Liver (tissue), 9 donors: ENCODE results near the gene PRODH. TPM values are rescaled to one million over a fixed set of nuclear protein-coding genes. Genes with fewer than 3 reads are reported as not detected.

Experiments used
- DNase-seq: peaks from one replicate; pipeline ENCODE4 v3.0.0-alpha.2; 2017; ENCODE audit warnings: low spot score
- H3K27ac ChIP-seq, 2 donors: one replicate each; pipeline ENCODE4 v1.7.0; 2013; ENCODE audit warnings: inconsistent platforms in 2 of 2, low read length in 2 of 2, control low read depth in 1 of 2, low read depth in 1 of 2, mild to moderate bottlenecking in 1 of 2
- H3K27me3 ChIP-seq, 4 donors: one replicate each; pipeline versions ENCODE4 v1.6.1 to v1.7.0; 2013; ENCODE audit warnings: low read length in 3 of 4, inconsistent platforms in 1 of 4, mild to moderate bottlenecking in 1 of 4, moderate library complexity in 1 of 4; ENCODE audit not compliant: control insufficient read depth in 4 of 4, insufficient read depth in 4 of 4
- H3K36me3 ChIP-seq, 4 donors: one replicate each; pipeline versions ENCODE4 v1.6.1 to v1.7.0; 2013; ENCODE audit warnings: low read length in 3 of 4, mild to moderate bottlenecking in 3 of 4, low read depth in 1 of 4, moderate library complexity in 1 of 4; ENCODE audit not compliant: control insufficient read depth in 4 of 4, insufficient read depth in 3 of 4
- H3K4me1 ChIP-seq, 4 donors: one replicate each; pipeline versions ENCODE4 v1.6.1 to v1.7.0; 2013; ENCODE audit warnings: low read length in 3 of 4, mild to moderate bottlenecking in 3 of 4, moderate library complexity in 1 of 4; ENCODE audit not compliant: control insufficient read depth in 4 of 4, insufficient read depth in 4 of 4
- H3K4me3 ChIP-seq, 3 donors: one replicate each; pipeline versions ENCODE4 v1.6.1 to v1.7.0; 2013; ENCODE audit warnings: low read length in 3 of 3, control low read depth in 1 of 3, low read depth in 1 of 3, mild to moderate bottlenecking in 1 of 3
- H3K9ac ChIP-seq, 2 donors: one replicate each; pipeline ENCODE4 v1.7.0; 2013; ENCODE audit warnings: low read length in 2 of 2, mild to moderate bottlenecking in 2 of 2, moderate library complexity in 2 of 2, control low read depth in 1 of 2, low read depth in 1 of 2
- H3K9me3 ChIP-seq, 4 donors: one replicate each; pipeline versions ENCODE4 v1.6.1 to v1.7.0; 2013; ENCODE audit warnings: low read length in 3 of 4; ENCODE audit not compliant: control insufficient read depth in 4 of 4
- ATF3 ChIP-seq: IDR thresholded peaks from 2 replicates; pipeline ENCODE4 v1.6.1; 2016; ENCODE audit warnings: antibody characterized with exemption
- CTCF ChIP-seq: fragments of 150-350 bp; IDR thresholded peaks from 2 replicates; pipeline ENCODE4 v1.5.1; 2017; ENCODE audit warnings: improper control_type of control experiment, low read depth, low read length; ENCODE audit not compliant: missing input control
- EGR1 ChIP-seq, 2 donors: IDR thresholded peaks; 2 replicates each; pipeline ENCODE4 v1.6.1; 2016 to 2018; ENCODE audit warnings: antibody characterized with exemption in 2 of 2, low read depth in 2 of 2
- FOXA1 ChIP-seq: IDR thresholded peaks from 2 replicates; pipeline ENCODE4 v1.6.1; 2016; ENCODE audit warnings: antibody characterized with exemption
- FOXA2 ChIP-seq: IDR thresholded peaks from 2 replicates; pipeline ENCODE4 v1.6.1; 2016; ENCODE audit warnings: antibody characterized with exemption
- GABPA ChIP-seq, 2 donors: IDR thresholded peaks in 1 of 2; conservative IDR thresholded peaks in 1 of 2; 2 replicates each; pipeline ENCODE4 v1.6.1; 2016; ENCODE audit warnings: antibody characterized with exemption in 2 of 2, mild to moderate bottlenecking in 1 of 2, moderate library complexity in 1 of 2
- HNF4A ChIP-seq, 2 donors: conservative IDR thresholded peaks; 2 replicates each; pipeline ENCODE4 v1.6.1; 2016; ENCODE audit warnings: antibody characterized with exemption in 2 of 2, mild to moderate bottlenecking in 2 of 2
- HNF4G ChIP-seq: IDR thresholded peaks from 2 replicates; pipeline ENCODE4 v1.6.1; 2016; ENCODE audit warnings: antibody characterized with exemption
- JUND ChIP-seq, 2 donors: IDR thresholded peaks; 2 replicates each; pipeline ENCODE4 v1.6.1; 2016; ENCODE audit warnings: antibody characterized with exemption in 2 of 2
- MAX ChIP-seq: IDR thresholded peaks from 2 replicates; pipeline ENCODE4 v1.6.1; 2016; ENCODE audit warnings: antibody characterized with exemption
- NR2F2 ChIP-seq: IDR thresholded peaks from 2 replicates; pipeline ENCODE4 v1.6.1; 2016; ENCODE audit warnings: antibody characterized with exemption
- RAD21 ChIP-seq, 2 donors: IDR thresholded peaks; 2 replicates each; pipeline ENCODE4 v1.6.1; 2016; ENCODE audit warnings: antibody characterized with exemption in 2 of 2, mild to moderate bottlenecking in 2 of 2
- REST ChIP-seq: IDR thresholded peaks from 2 replicates; pipeline ENCODE4 v1.6.1; 2016; ENCODE audit warnings: antibody characterized with exemption, mild to moderate bottlenecking
- RXRA ChIP-seq, 2 donors: IDR thresholded peaks; 2 replicates each; pipeline ENCODE4 v1.6.1; 2017 to 2018; ENCODE audit warnings: antibody characterized with exemption in 2 of 2, mild to moderate bottlenecking in 1 of 2
- SP1 ChIP-seq: IDR thresholded peaks from 2 replicates; pipeline ENCODE4 v1.6.1; 2018; ENCODE audit warnings: antibody characterized with exemption, mild to moderate bottlenecking
- TAF1 ChIP-seq: conservative IDR thresholded peaks from 2 replicates; pipeline ENCODE4 v1.6.1; 2016; ENCODE audit warnings: antibody characterized with exemption, mild to moderate bottlenecking
- YY1 ChIP-seq: IDR thresholded peaks from 2 replicates; pipeline ENCODE4 v1.6.1; 2016; ENCODE audit warnings: antibody characterized with exemption, mild to moderate bottlenecking
- ZBTB33 ChIP-seq: IDR thresholded peaks from 2 replicates; pipeline ENCODE4 v1.6.1; 2016; ENCODE audit warnings: antibody characterized with exemption
- WGBS: extraction: QIAGEN DNeasy Blood & Tissue Kit; methylation state at CpG from one replicate; pipeline ENCODE4 v1.1.7; 2013; 5-methylcytosine and 5-hydroxymethylcytosine counted together
- polyA plus RNA-seq, 2 donors: library from polyadenylated mRNA; stranded (reverse) in 1 of 2; unstranded in 1 of 2; fragments of 200-250 nt in 1 of 2; fragments of >200 nt in 1 of 2; fragmentation: Nextera tagmentation in 1 of 2; extraction: Ambion mirVana in 1 of 2; gene quantifications; one replicate each; pipeline versions ENCODE4 v1.2.1 to v1.2.3, GENCODE V29; 2013 to 2015
- total RNA-seq, 2 donors: library from RNA; depleted of rRNA; stranded (reverse); fragments of >200 nt; gene quantifications; one replicate each; pipeline ENCODE4 v1.2.3, GENCODE V29; 2014
- donor health status: healthy.
- donor health status: healthy.
- donor health status: healthy.
- donor health status: healthy.
- donor health status: healthy.

The PRODH gene
- total and polyA plus RNA-seq, 4 donors = 1.2 to 4.1 (median 1.6) TPM; not detected in 1

- Histone ChIP-seq H3K27me3 (no peaks in the 10 kb centered on the region), H3K9ac (no peak overlapping the region), H3K27ac (no peak overlapping the region), H3K9me3 (no peaks in the 10 kb centered on the region), H3K4me3 (no peak overlapping the region), H3K4me1 (peaks cover 0 to 5% (median 0%) of the 10 kb centered on the region in 4 donors), H3K36me3 (no peaks in the 10 kb centered on the region)
- DNase-seq = no peak
- TF ChIP-seq HNF4A (conservative IDR thresholded peaks at IDR 0.05) = no peak
- no peak for TF ChIP-seq FOXA1
- WGBS = 89% methylated on average over 9 of the region's 9 CpGs
Observed at GRCh38 chr22:18983120-18983651, 47.1 kb upstream of the PRODH start.

GRCh38 chr22:18980829-18981228 is 44.7 kb upstream of the PRODH start:
- TF ChIP-seq GABPA (IDR thresholded peaks at IDR 0.05 in 1 of 2, conservative IDR thresholded peaks at IDR 0.05 in 1 of 2) = no peak
- TF ChIP-seq HNF4A (conservative IDR thresholded peaks at IDR 0.05) = no peak
- TF ChIP-seq FOXA2 = no peak
- TF ChIP-seq REST = no peak
- no peak for TF ChIP-seq RAD21 (IDR thresholded peaks at IDR 0.05)
- TF ChIP-seq ZBTB33 = no peak
- no peak for TF ChIP-seq MAX
- TF ChIP-seq JUND (IDR thresholded peaks at IDR 0.05) = no peak
- no peak for TF ChIP-seq CTCF
- no peak for TF ChIP-seq EGR1 (IDR thresholded peaks at IDR 0.05; ENCODE audit: low read depth in 2 of 2)
- no peak for TF ChIP-seq YY1
- no peak for TF ChIP-seq TAF1
- TF ChIP-seq FOXA1 = no peak
- TF ChIP-seq ATF3 = no peak
- TF ChIP-seq NR2F2 = no peak
- no peak for TF ChIP-seq HNF4G
- TF ChIP-seq SP1 = no peak
- no peak for TF ChIP-seq RXRA (IDR thresholded peaks at IDR 0.05)
- no peaks in the 10 kb centered on the region for H3K36me3 ChIP-seq
- no peak overlapping the region for H3K27ac ChIP-seq
- H3K4me3 ChIP-seq = no peak overlapping the region
- no peak for DNase-seq
- no peaks in the 10 kb centered on the region for H3K27me3 ChIP-seq
- H3K9me3 ChIP-seq = no peaks in the 10 kb centered on the region
- H3K9ac ChIP-seq = no peak overlapping the region
- peaks cover 0 to 6% (median 1%) of the 10 kb centered on the region in 4 donors for H3K4me1 ChIP-seq
